ENCODE results near the gene UTS2.

Gene UTS2

GRCh38 chr1:7865978-7866377 is 13.1 kb upstream of the UTS2 start:
- no peak for TF ChIP-seq CTCF (IDR thresholded peaks at IDR 0.05; ENCODE audit: control extremely low read depth, extremely low read depth, low read depth, missing control alignments)
- ChIA-PET CTCF (no interaction called here), POLR2A (no interaction called here)
- DNase-seq (ENCODE audit: extremely low spot score), result no peak

GRCh38 chr1:7863756-7864328 is 11.0 kb upstream of the UTS2 start:
- TF ChIP-seq CTCF (IDR thresholded peaks at IDR 0.05; ENCODE audit: control extremely low read depth, extremely low read depth, low read depth, missing control alignments), result no peak
- CTCF ChIA-PET, result no interaction called here
- DNase-seq (ENCODE audit: extremely low spot score), result no peak
- POLR2A ChIA-PET, result no interaction called here

- no peak for DNase-seq (ENCODE audit: extremely low spot score)
- ChIA-PET CTCF (no interaction called here), POLR2A (no interaction called here)
- no peak for TF ChIP-seq CTCF (IDR thresholded peaks at IDR 0.05; ENCODE audit: control extremely low read depth, extremely low read depth, low read depth, missing control alignments)
Measured at GRCh38 chr1:7862211-7863060, 9.6 kb upstream of the UTS2 start.

GRCh38 chr1:7861452-7861851 is 8.6 kb upstream of the UTS2 start:
- ChIA-PET POLR2A (no interaction called here), CTCF (no interaction called here)
- no peak for DNase-seq (ENCODE audit: extremely low spot score)
- no peak for TF ChIP-seq CTCF (IDR thresholded peaks at IDR 0.05; ENCODE audit: control extremely low read depth, extremely low read depth, low read depth, missing control alignments)

- TF ChIP-seq CTCF (IDR thresholded peaks at IDR 0.05; ENCODE audit: control extremely low read depth, extremely low read depth, low read depth, missing control alignments), result no peak
- ChIA-PET POLR2A (no interaction called here), CTCF (no interaction called here)
- DNase-seq (ENCODE audit: extremely low spot score), result no peak
Measured at GRCh38 chr1:7860130-7860529, 7.3 kb upstream of the UTS2 start.

GRCh38 chr1:7859406-7859805 is 6.5 kb upstream of the UTS2 start:
- no peak for DNase-seq (ENCODE audit: extremely low spot score)
- ChIA-PET POLR2A (no interaction called here), CTCF (interaction anchor here (1.4 kb wide), 1 partner anchor 13 kb away, joined by 4 read pairs; no protein-coding TSS in a partner anchor)
- no peak for TF ChIP-seq CTCF (IDR thresholded peaks at IDR 0.05; ENCODE audit: control extremely low read depth, extremely low read depth, low read depth, missing control alignments)
